Tibial artery (tissue), 4 donors: ENCODE measurements around the gene PLTP.

Experiments
- DNase-seq, 2 donors: peaks; one replicate each; pipeline ENCODE4 v3.0.0-alpha.2; 2019
- H3K27ac ChIP-seq, 2 donors: fragments of 200-600 bp; sonication (generic) in 1 of 2; 1 replicate in 1 of 2; 2 replicates in 1 of 2; pipeline ENCODE4 v1.5.1; 2018 to 2019; ENCODE audit warnings: mild to moderate bottlenecking in 1 of 2
- H3K27me3 ChIP-seq, 2 donors: fragments of 200-600 bp; sonication (generic) in 1 of 2; one replicate each; pipeline versions ENCODE4 v1.5.1 to v1.6.0; 2016 to 2019
- H3K36me3 ChIP-seq, 3 donors: fragments of 200-600 bp; sonication (generic) in 2 of 3; one replicate each; pipeline ENCODE4 v1.5.1; 2016 to 2019; ENCODE audit warnings: mild to moderate bottlenecking in 2 of 3
- H3K4me1 ChIP-seq, 4 donors: fragments of 200-600 bp; sonication (generic) in 2 of 4; 1 replicate in 3 of 4; 2 replicates in 1 of 4; pipeline ENCODE4 v1.5.1; 2016 to 2019
- H3K4me3 ChIP-seq, 2 donors: fragments of 200-600 bp; sonication (generic) in 1 of 2; 1 replicate in 1 of 2; 2 replicates in 1 of 2; pipeline ENCODE4 v1.5.1; 2018 to 2019; ENCODE audit warnings: mild to moderate bottlenecking in 2 of 2
- H3K9me3 ChIP-seq, 3 donors: fragments of 200-600 bp; sonication (generic) in 1 of 3; one replicate each; pipeline ENCODE4 v1.5.1; 2016 to 2019
- CTCF ChIP-seq, 2 experiments: fragments of 200-600 bp in 1 of 2; fragments of 450-650 bp in 1 of 2; IDR thresholded peaks; one replicate each; pipeline ENCODE4 v1.5.1; 2017 to 2019; ENCODE audit warnings: antibody characterized with exemption in 2 of 2, mild to moderate bottlenecking in 1 of 2, moderate library complexity in 1 of 2
- intact Hi-C: fragments of 100-400 bp; cut with DNase I; formaldehyde crosslinking; loops from one replicate; pipeline ENCODE4 v1.15.0; 2023; ENCODE audit warnings: low total_unique reads

PLTP gene

GRCh38 chr20:45899046-45899835 is 12.7 kb downstream of the PLTP start:
- no peaks in the 10 kb centered on the region for H3K27me3 ChIP-seq
- peaks cover 19 to 64% (median 62%) of the 10 kb centered on the region in 3 donors for H3K36me3 ChIP-seq
- TF ChIP-seq CTCF (IDR thresholded peaks at IDR 0.05): no peak
- no peak overlapping the region for H3K4me3 ChIP-seq
- no peaks in the 10 kb centered on the region for H3K9me3 ChIP-seq
- H3K27ac ChIP-seq: no peak overlapping the region
- intact Hi-C loops: no loop called here
- DNase-seq: no peak
- no peaks in the 10 kb centered on the region for H3K4me1 ChIP-seq

GRCh38 chr20:45898285-45898684 is 13.7 kb downstream of the PLTP start:
- no peak for DNase-seq
- Histone ChIP-seq H3K27ac (no peak overlapping the region), H3K27me3 (no peaks in the 10 kb centered on the region), H3K36me3 (peaks cover 19 to 74% (median 71%) of the 10 kb centered on the region in 3 donors), H3K4me3 (no peak overlapping the region), H3K4me1 (no peaks in the 10 kb centered on the region), H3K9me3 (no peaks in the 10 kb centered on the region)
- TF ChIP-seq CTCF (IDR thresholded peaks at IDR 0.05): no peak
- intact Hi-C loops: no loop called here

- TF ChIP-seq CTCF (IDR thresholded peaks at IDR 0.05): no peak
- Histone ChIP-seq H3K4me3 (no peak overlapping the region), H3K36me3 (peaks cover 19 to 80% (median 71%) of the 10 kb centered on the region in 3 donors), H3K27me3 (no peaks in the 10 kb centered on the region), H3K4me1 (peaks cover 0 to 4% (median 0%) of the 10 kb centered on the region in 4 donors), H3K9me3 (no peaks in the 10 kb centered on the region), H3K27ac (no peak overlapping the region)
- intact Hi-C loops: no loop called here
- DNase-seq: no peak
Measured at GRCh38 chr20:45897692-45898091, 14.3 kb downstream of the PLTP start.

- no peak for DNase-seq
- no peak overlapping the region for H3K4me3 ChIP-seq
- peaks cover 0 to 8% (median 1%) of the 10 kb centered on the region in 4 donors for H3K4me1 ChIP-seq
- intact Hi-C loops: no loop called here
- no peaks in the 10 kb centered on the region for H3K27me3 ChIP-seq
- H3K27ac ChIP-seq: no peak overlapping the region
- H3K36me3 ChIP-seq: peaks cover 19 to 81% (median 71%) of the 10 kb centered on the region in 3 donors
- no peak for TF ChIP-seq CTCF (IDR thresholded peaks at IDR 0.05)
- no peaks in the 10 kb centered on the region for H3K9me3 ChIP-seq
Measured at GRCh38 chr20:45897289-45897688, 14.7 kb downstream of the PLTP start.

- H3K27me3 ChIP-seq: no peaks in the 10 kb centered on the region
- DNase-seq: no peak
- H3K27ac ChIP-seq: no peak overlapping the region
- no peak overlapping the region for H3K4me3 ChIP-seq
- no peaks in the 10 kb centered on the region for H3K9me3 ChIP-seq
- TF ChIP-seq CTCF (IDR thresholded peaks at IDR 0.05): no peak
- H3K4me1 ChIP-seq: peaks cover 0 to 14% (median 7%) of the 10 kb centered on the region in 4 donors
- intact Hi-C loops: no loop called here
- H3K36me3 ChIP-seq: peaks cover 19 to 77% (median 71%) of the 10 kb centered on the region in 3 donors
Measured at GRCh38 chr20:45896641-45897161, 15.3 kb downstream of the PLTP start.
